GM12878 (cell line): ENCODE results near the gene PRELID2. TPM values are rescaled to one million over a fixed set of nuclear protein-coding genes. Genes with fewer than 3 reads are reported as not detected.

Source experiments
- ATAC-seq: fragments of 200-7000 bp; cut with Tn5 transposase; 3 replicates; pipeline ENCODE4 v1.9.1; 2020; ENCODE audit warnings: mild to moderate bottlenecking, moderate library complexity
- BruUV-seq: library from RNA; stranded (reverse); fragments of 400-500 nt; replicated peaks from 2 replicates; lab custom pipeline; 2021; lab: Mats Ljungman, UMichigan
- CTCF ChIA-PET: fragments of 300-600 bp; sonication (Branson Sonifier 250); formaldehyde crosslinking; extraction: SDS; loops from one replicate; lab custom pipeline; 2021; ENCODE audit warnings: inconsistent platforms; lab: Yijun Ruan, JAX
- POLR2A ChIA-PET: fragments of 350-600 bp; formaldehyde crosslinking; extraction: SDS; loops from one replicate; lab custom pipeline; 2021; ENCODE audit warnings: inconsistent platforms; lab: Charles Lee
- RAD21 ChIA-PET: fragments of 300-600 bp; sonication (Branson Sonifier 250); formaldehyde crosslinking; loops from one replicate; lab custom pipeline; 2023; ENCODE audit warnings: antibody characterized with exemption; ENCODE audit not compliant: unreplicated experiment; lab: Charles Lee
- SMC1A ChIA-PET: fragments of 300-600 bp; sonication (Branson Sonifier 250); formaldehyde crosslinking; loops from one replicate; lab custom pipeline; 2023; ENCODE audit not compliant: unreplicated experiment, uncharacterized antibody; lab: Charles Lee
- DNase-seq: peaks from one replicate; pipeline ENCODE4 v3.0.0-alpha.2; 2011; ENCODE audit warnings: low read depth, low spot score
- FAIRE-seq: peaks from 3 replicates; lab custom pipeline; 2011; peaks lifted over from hg19 to GRCh38; lab: Jason Lieb, UNC
- H2AFZ ChIP-seq: 2 replicates; pipeline ENCODE4 v1.6.0; 2011; ENCODE audit warnings: low read depth, low read length, control low read depth; ENCODE audit not compliant: control insufficient read depth
- H3K27ac ChIP-seq: 2 replicates; pipeline ENCODE4 v1.5.1; 2011; ENCODE audit warnings: control low read depth; ENCODE audit not compliant: control insufficient read depth, insufficient read depth
- H3K27me3 ChIP-seq, 2 experiments: replicated peaks in 1 of 2; 2 replicates each; pipeline versions ENCODE4 v1.6.0 to v1.6.1; 2011; ENCODE audit warnings: low read length in 1 of 2; ENCODE audit not compliant: control insufficient read depth in 2 of 2, insufficient read depth in 2 of 2
- H3K36me3 ChIP-seq, 2 experiments: 2 replicates each; pipeline ENCODE4 v1.5.1; 2011; ENCODE audit warnings: low read length in 1 of 2; ENCODE audit not compliant: control insufficient read depth in 2 of 2, insufficient read depth in 2 of 2
- H3K4me1 ChIP-seq: 2 replicates; pipeline ENCODE4 v1.6.1; 2011; ENCODE audit warnings: mild to moderate bottlenecking, low read length, moderate library complexity, mixed read lengths; ENCODE audit not compliant: control insufficient read depth, insufficient read depth
- H3K4me2 ChIP-seq: 2 replicates; pipeline ENCODE4 v1.6.0; 2011; ENCODE audit warnings: control low read depth; ENCODE audit not compliant: control insufficient read depth, insufficient read depth
- H3K4me3 ChIP-seq: fragments of 200-600 bp; sonication (generic); 2 replicates; pipeline ENCODE4 v1.5.1; 2016
- H3K79me2 ChIP-seq: 2 replicates; pipeline ENCODE4 v1.6.0; 2011; ENCODE audit warnings: low read length; ENCODE audit not compliant: control insufficient read depth, insufficient read depth
- H3K9ac ChIP-seq: 2 replicates; pipeline ENCODE4 v1.8.0; 2011; ENCODE audit warnings: low read length, control low read depth, mixed read lengths; ENCODE audit not compliant: control insufficient read depth, insufficient read depth
- H3K9me3 ChIP-seq: replicated peaks from 3 replicates; pipeline ENCODE4 v1.5.1; 2011; ENCODE audit warnings: mild to moderate bottlenecking, low read length; ENCODE audit not compliant: control insufficient read depth, insufficient read depth
- H4K20me1 ChIP-seq: 2 replicates; pipeline ENCODE4 v1.6.0; 2011; ENCODE audit not compliant: control insufficient read depth, insufficient read depth
- BCLAF1 ChIP-seq: fragments of 450-650 bp; IDR thresholded peaks from 2 replicates; pipeline ENCODE4 v1.6.1; 2017; ENCODE audit warnings: antibody characterized with exemption, mild to moderate bottlenecking, moderate library complexity
- ELK1 ChIP-seq: IDR thresholded peaks from 2 replicates; pipeline ENCODE4 v1.6.1; 2012; ENCODE audit warnings: low read depth, low read length, improper control_type of control experiment
- ESRRA ChIP-seq: IDR thresholded peaks from 2 replicates; pipeline ENCODE4 v1.6.1; 2012; ENCODE audit warnings: mild to moderate bottlenecking, low read length, improper control_type of control experiment
- FOXK2 ChIP-seq: fragments of 450-650 bp; IDR thresholded peaks from 2 replicates; pipeline ENCODE4 v1.6.1; 2017; ENCODE audit warnings: mild to moderate bottlenecking, moderate library complexity
- IRF3 ChIP-seq: fragments of 450-650 bp; IDR thresholded peaks from 2 replicates; pipeline ENCODE4 v1.6.1; 2014; ENCODE audit warnings: mild to moderate bottlenecking
- IRF4 ChIP-seq: IDR thresholded peaks from 2 replicates; pipeline ENCODE4 v1.6.1; 2011; ENCODE audit warnings: low read depth, low read length
- KDM1A ChIP-seq: fragments of 200-600 bp; sonication (generic); IDR thresholded peaks from 2 replicates; pipeline ENCODE4 v1.6.1; 2016; ENCODE audit warnings: borderline replicate concordance
- MAX ChIP-seq: IDR thresholded peaks from 2 replicates; pipeline ENCODE4 v1.6.1; 2012; ENCODE audit warnings: low read depth, low read length, improper control_type of control experiment
- MLLT1 ChIP-seq: fragments of 450-650 bp; IDR thresholded peaks from 2 replicates; pipeline ENCODE4 v1.6.1; 2016; ENCODE audit warnings: mild to moderate bottlenecking
- NFYA ChIP-seq: IDR thresholded peaks from 2 replicates; pipeline ENCODE4 v1.6.1; 2011; ENCODE audit warnings: low read depth, mild to moderate bottlenecking, low read length, improper control_type of control experiment, borderline replicate concordance
- PRDM15 ChIP-seq: fragments of 450-650 bp; formaldehyde crosslinking; IDR thresholded peaks from 2 replicates; pipeline ENCODE4 v1.4.0; 2020; ENCODE audit warnings: mild to moderate bottlenecking, moderate library complexity
- SIX5 ChIP-seq: IDR thresholded peaks from 2 replicates; pipeline ENCODE4 v1.6.1; 2011; ENCODE audit warnings: mild to moderate bottlenecking, low read depth, low read length, moderate library complexity; ENCODE audit not compliant: severe bottlenecking
- WRNIP1 ChIP-seq: IDR thresholded peaks from 2 replicates; pipeline ENCODE4 v1.6.1; 2011; ENCODE audit warnings: low read depth, low read length, improper control_type of control experiment, borderline replicate concordance
- ZBED1 ChIP-seq: IDR thresholded peaks from 2 replicates; pipeline ENCODE4 v1.6.1; 2016; ENCODE audit warnings: borderline replicate concordance
- in situ Hi-C: fragments of 300-500 bp; cut with MboI; formaldehyde crosslinking; loops from 9 replicates; pipeline ENCODE4 v1.14.3; 2018; ENCODE audit warnings: mixed read lengths
- intact Hi-C: fragments of 100-400 bp; cut with micrococcal nuclease; formaldehyde crosslinking; loops from one replicate; pipeline ENCODE4 v1.14.2; 2022; ENCODE audit not compliant: unreplicated experiment
- polyA plus RNA-seq, 11 experiments: library from polyadenylated mRNA; depleted of rRNA in 4 of 11; unstranded in 6 of 11; stranded (reverse) in 5 of 11; fragments of >200 nt; fragmentation: Nextera tagmentation in 4 of 11; fragmentation: Illumina TruSeq in 1 of 11; extraction: Ambion mirVana in 4 of 11; extraction: Trizol in 1 of 11; gene quantifications; 1 replicate in 1 of 11; 2 replicates in 10 of 11; pipeline versions ENCODE4 v1.2.1 to v1.2.3, GENCODE V29; 2011 to 2016; ENCODE audit warnings: inconsistent platforms in 2 of 11, missing spikeins in 2 of 11, low read depth in 1 of 11
- total RNA-seq, 4 experiments: library from RNA; depleted of rRNA in 3 of 4; stranded (reverse); fragments of >200 nt in 3 of 4; fragmentation: Illumina TruSeq in 1 of 4; extraction: Trizol in 1 of 4; gene quantifications; 2 replicates each; pipeline versions ENCODE4 v1.2.1 to v1.2.3, GENCODE V29; 2013 to 2021

PRELID2 gene
- total and polyA plus RNA-seq, 10 of the 15 experiments (the other 5 are each of a cell fraction or from before 2014, with no cell fraction given): 0.07 to 0.31 (median 0.13) TPM; not detected in 5

- intact Hi-C loops (no loop called here), in situ Hi-C loops (no loop called here)
- H3K4me2 ChIP-seq: no peak overlapping the region
- FAIRE-seq (no peak), ATAC-seq (no peak), DNase-seq (no peak)
- no peak overlapping the region for H3K27ac ChIP-seq
- H3K4me3 ChIP-seq: no peak overlapping the region
- H3K36me3 ChIP-seq: no peaks in the 10 kb centered on the region
- no peaks in the 10 kb centered on the region for H3K79me2 ChIP-seq
- no peaks in the 10 kb centered on the region for H4K20me1 ChIP-seq
- CTCF ChIA-PET: no interaction called here
- RAD21 ChIA-PET: no interaction called here
- H3K9me3 ChIP-seq: no peaks in the 10 kb centered on the region
- H3K4me1 ChIP-seq: no peaks in the 10 kb centered on the region
- H3K27me3 ChIP-seq: no peaks in the 10 kb centered on the region
- SMC1A ChIA-PET: no interaction called here
- POLR2A ChIA-PET: no interaction called here
- H3K9ac ChIP-seq: no peak overlapping the region
- no peak overlapping the region for H2AFZ ChIP-seq
- no TSS peak for BruUV-seq
- no peak for TF ChIP-seq KDM1A
- no peak for TF ChIP-seq ESRRA
- TF ChIP-seq NFYA: no peak
- TF ChIP-seq MLLT1: no peak
- TF ChIP-seq ELK1: no peak
- TF ChIP-seq WRNIP1: no peak
- no peak for TF ChIP-seq ZBED1
- no peak for TF ChIP-seq SIX5
- TF ChIP-seq PRDM15 (CRISPR knock-in tag): no peak
- no peak for TF ChIP-seq FOXK2
- TF ChIP-seq MAX: no peak
- TF ChIP-seq BCLAF1: no peak
- TF ChIP-seq IRF4: no peak
- no peak for TF ChIP-seq IRF3
These were observed 95.3 kb downstream of the PRELID2 start for GRCh38 chr5:145739843-145740242.
